K562 (cell line): ENCODE data around the gene KRTAP1-3. TPM values are rescaled to one million over a fixed set of nuclear protein-coding genes. Genes with fewer than 3 reads are reported as not detected.
"Not testable (repeated sequence)": the region's sequence is repeated elsewhere in the genome, so short reads cannot be mapped to it uniquely, and the experiment has no call there.

Experiments used
- ATAC-seq: fragments of 200-7000 bp; cut with Tn5 transposase; 3 replicates; pipeline ENCODE4 v1.9.1; 2020; ENCODE audit warnings: moderate library complexity
- BruUV-seq: library from RNA; stranded (reverse); fragments of 400-500 nt; replicated peaks from 2 replicates; lab custom pipeline; 2021; lab: Mats Ljungman, UMichigan
- CTCF ChIA-PET: fragments of 300-600 bp; formaldehyde crosslinking; extraction: SDS; loops from one replicate; lab custom pipeline; 2021; ENCODE audit warnings: low intra/inter-chr PET ratio; lab: Yijun Ruan, JAX
- POLR2A ChIA-PET: fragments of 300-600, 350-650 bp; sonication (Branson Sonifier 250); formaldehyde crosslinking; extraction: SDS; loops from one replicate; lab custom pipeline; 2021; ENCODE audit warnings: antibody characterized with exemption, inconsistent platforms; lab: Yijun Ruan, JAX
- DNase-seq, 4 experiments: peaks; one replicate each; pipeline versions ENCODE4 v3.0.0 to v3.0.0-alpha.2; 2011 to 2018; ENCODE audit warnings: low spot score in 3 of 4, mixed read lengths in 3 of 4; ENCODE audit errors: extremely low read depth in 1 of 4
- FAIRE-seq: peaks from 2 replicates; lab custom pipeline; 2011; peaks lifted over from hg19 to GRCh38; lab: Jason Lieb, UNC
- H2AFZ ChIP-seq: 2 replicates; pipeline ENCODE4 v1.6.0; 2011; ENCODE audit warnings: low read depth, low read length, control low read depth, inconsistent platforms
- H3K27ac ChIP-seq: fragments of 200-600 bp; 3 replicates; pipeline ENCODE4 v1.8.0; 2011; ENCODE audit warnings: low read depth, mild to moderate bottlenecking, control low read depth, inconsistent platforms, low read length, moderate library complexity, mixed read lengths; ENCODE audit errors: extremely low read depth
- H3K27me3 ChIP-seq, 2 experiments: fragments of 300-600 bp in 1 of 2; 2 replicates in 1 of 2; 3 replicates in 1 of 2; pipeline versions ENCODE4 v1.6.0 to v1.8.0; 2011; ENCODE audit warnings: inconsistent platforms in 2 of 2, low read length in 2 of 2, mild to moderate bottlenecking in 1 of 2, mixed read lengths in 1 of 2, moderate library complexity in 1 of 2; ENCODE audit not compliant: control insufficient read depth in 2 of 2, insufficient read depth in 2 of 2
- H3K36me3 ChIP-seq: fragments of 300-600 bp; 3 replicates; pipeline ENCODE4 v1.8.0; 2011; ENCODE audit warnings: mild to moderate bottlenecking, low read length, inconsistent platforms; ENCODE audit not compliant: control insufficient read depth, insufficient read depth
- H3K4me1 ChIP-seq, 2 experiments: fragments of 200-600 bp in 1 of 2; replicated peaks in 1 of 2; 2 replicates in 1 of 2; 3 replicates in 1 of 2; pipeline versions ENCODE4 v1.5.1 to v1.8.0; 2011; ENCODE audit warnings: inconsistent platforms in 2 of 2, low read length in 2 of 2, mild to moderate bottlenecking in 1 of 2, mixed read lengths in 1 of 2, moderate library complexity in 1 of 2; ENCODE audit not compliant: control insufficient read depth in 2 of 2, insufficient read depth in 2 of 2
- H3K4me2 ChIP-seq: 2 replicates; pipeline ENCODE4 v1.6.1; 2011; ENCODE audit warnings: low read length, control low read depth, inconsistent platforms, mixed read lengths; ENCODE audit not compliant: insufficient read depth
- H3K4me3 ChIP-seq: fragments of 200-600 bp; sonication (generic), shearing (Covaris generic); 2 replicates; pipeline ENCODE4 v1.5.1; 2016; ENCODE audit warnings: control low read depth, inconsistent platforms
- H3K79me2 ChIP-seq: fragments of 200-600 bp; 3 replicates; pipeline ENCODE4 v1.8.0; 2011; ENCODE audit warnings: low read length, inconsistent platforms; ENCODE audit not compliant: control insufficient read depth, insufficient read depth
- H3K9ac ChIP-seq, 2 experiments: 2 replicates each; pipeline versions ENCODE4 v1.6.0 to v1.6.1; 2011; ENCODE audit warnings: low read depth in 2 of 2, low read length in 2 of 2, control low read depth in 1 of 2, inconsistent platforms in 1 of 2, mild to moderate bottlenecking in 1 of 2, mixed read lengths in 1 of 2; ENCODE audit not compliant: insufficient read depth in 1 of 2
- H3K9me1 ChIP-seq: one replicate; pipeline ENCODE4 v1.6.0; 2011; ENCODE audit warnings: inconsistent platforms, mild to moderate bottlenecking, low read length, moderate library complexity; ENCODE audit not compliant: control insufficient read depth, insufficient read depth
- H3K9me3 ChIP-seq: replicated peaks from 2 replicates; pipeline ENCODE4 v1.5.1; 2011; ENCODE audit warnings: low read depth, low read length, inconsistent platforms; ENCODE audit not compliant: control insufficient read depth, insufficient read depth
- H4K20me1 ChIP-seq: replicated peaks from 2 replicates; pipeline ENCODE4 v1.6.1; 2011; ENCODE audit warnings: low read length, inconsistent platforms, mixed read lengths; ENCODE audit not compliant: control insufficient read depth, insufficient read depth
- DACH1 ChIP-seq: fragments of 450-650 bp; IDR thresholded peaks from 2 replicates; pipeline ENCODE4 v1.6.1; 2018; ENCODE audit not compliant: partially characterized antibody
- RBM25 ChIP-seq: fragments of 200-400 bp; formaldehyde crosslinking; IDR thresholded peaks from 2 replicates; pipeline ENCODE4 v1.6.1; 2018; ENCODE audit warnings: low read length, low read depth, moderate library complexity; ENCODE audit not compliant: severe bottlenecking
- ZNF146 ChIP-seq: IDR thresholded peaks from one replicate; pipeline ENCODE4 v1.6.1; 2018; ENCODE audit warnings: missing compliant biosample characterization; ENCODE audit not compliant: unreplicated experiment
- WGBS: fragments of 100-300 bp; shearing (Covaris generic); methylation state at CpG from one replicate; pipeline ENCODE4 v1.1.6; 2016; ENCODE audit warnings: low coverage, mixed read lengths; ENCODE audit not compliant: insufficient coverage; ENCODE audit errors: missing lambda C conversion rate; 5-methylcytosine and 5-hydroxymethylcytosine counted together
- in situ Hi-C: fragments of 300-500 bp; cut with MboI; formaldehyde crosslinking; loops from 4 replicates; pipeline ENCODE4 v1.15.0; 2018; ENCODE audit warnings: inconsistent platforms, mixed read lengths
- intact Hi-C: fragments of 100-400 bp; cut with micrococcal nuclease; formaldehyde crosslinking; loops from 2 replicates; pipeline ENCODE4 v1.14.2; 2022
- polyA plus RNA-seq, 8 experiments: library from polyadenylated mRNA; depleted of rRNA in 4 of 8; stranded (reverse) in 5 of 8; unstranded in 3 of 8; fragments of >200 nt; fragmentation: Nextera tagmentation in 2 of 8; fragmentation: Illumina TruSeq in 1 of 8; extraction: Ambion mirVana in 2 of 8; extraction: Trizol in 1 of 8; gene quantifications; 2 replicates each; pipeline versions ENCODE4 v1.2.1 to v1.2.3, GENCODE V29; 2011 to 2014; ENCODE audit warnings: inconsistent platforms in 1 of 8, missing spikeins in 1 of 8
- total RNA-seq, 7 experiments: library from RNA; depleted of rRNA in 6 of 7; stranded (reverse); fragments of >200 nt in 6 of 7; fragmentation: Illumina TruSeq in 2 of 7; extraction: Trizol in 2 of 7; gene quantifications; 2 replicates each; pipeline versions ENCODE4 v1.2.1 to v1.2.3, GENCODE V29; 2011 to 2021; ENCODE audit warnings: low replicate concordance in 1 of 7

Gene KRTAP1-3
- total and polyA plus RNA-seq, 9 of the 15 experiments (the other 6 are each of a cell fraction or from before 2014, with no cell fraction given) = not detected

- Histone ChIP-seq H2AFZ (no peak overlapping the region), H3K4me3 (no peak overlapping the region), H3K9me3 (no peaks in the 10 kb centered on the region), H3K27ac (no peak overlapping the region), H3K79me2 (no peaks in the 10 kb centered on the region), H3K27me3 (peaks cover 4 to 5% of the 10 kb centered on the region in 2 experiments; a peak in 4 of 5 replicates), H3K36me3 (no peaks in the 10 kb centered on the region), H4K20me1 (no peaks in the 10 kb centered on the region; the same call in 1 of the 2 replicates), H3K4me1 (no peaks in the 10 kb centered on the region), H3K9ac (no peak overlapping the region), H3K4me2 (no peak overlapping the region), H3K9me1 (no peaks in the 10 kb centered on the region)
- BruUV-seq = no TSS peak
- TF ChIP-seq RBM25 (peak; percentile 71), ZNF146 (peak; percentile 92), DACH1 (no peak)
- POLR2A ChIA-PET = no interaction called here
- 0% methylated on average over 1 of the region's 1 CpG for WGBS
- in situ Hi-C loops = no loop called here
- DNase-seq = no peak
- no peak for FAIRE-seq
- ATAC-seq = no peak
- CTCF ChIA-PET = no interaction called here
- intact Hi-C loops = no loop called here
Observed at GRCh38 chr17:41057547-41057946, 22.9 kb upstream of the KRTAP1-3 start.

GRCh38 chr17:41055130-41055529 lies 20.5 kb upstream of the KRTAP1-3 start, which contains the start of gene KRTAP2-2:
TSS of gene KRTAP2-2 (minus strand) at chr17:41055230. CDS start at chr17:41055211, 19 bp downstream.
- FAIRE-seq, ATAC-seq, H3K4me1 ChIP-seq, H4K20me1 ChIP-seq, H3K9me1 ChIP-seq, H3K4me3 ChIP-seq, H3K27ac ChIP-seq, H2AFZ ChIP-seq, in situ Hi-C loops, H3K79me2 ChIP-seq, BruUV-seq, intact Hi-C loops, H3K36me3 ChIP-seq, CTCF ChIA-PET, H3K9ac ChIP-seq, H3K4me2 ChIP-seq, H3K9me3 ChIP-seq, DNase-seq, H3K27me3 ChIP-seq, POLR2A ChIA-PET: not testable (repeated sequence)
- WGBS = 0% methylated on average over 1 of the region's 6 CpGs

DNA sequence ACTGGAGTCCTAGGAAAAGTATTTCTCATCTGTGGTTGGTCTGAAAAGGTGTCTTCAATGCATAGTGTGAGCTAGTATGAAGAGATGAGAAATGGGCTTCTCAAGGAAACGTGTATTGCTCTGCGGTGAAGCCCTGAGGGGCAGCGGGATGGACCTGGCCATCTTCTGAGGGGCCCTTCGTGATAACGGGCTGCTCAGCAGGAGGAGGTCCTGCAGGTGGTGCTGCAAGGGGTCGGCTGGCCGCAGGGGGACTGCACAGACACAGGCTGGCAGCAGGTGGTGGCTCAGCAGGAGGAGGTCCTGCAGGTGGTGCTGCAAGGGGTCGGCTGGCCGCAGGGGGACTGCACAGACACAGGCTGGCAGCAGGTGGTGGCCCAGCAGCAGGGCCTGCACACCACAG lies 19.9 kb upstream of the KRTAP1-3 start:
- H3K4me1 ChIP-seq, H3K4me3 ChIP-seq, POLR2A ChIA-PET, H3K27ac ChIP-seq, H3K9me1 ChIP-seq, H4K20me1 ChIP-seq, DNase-seq, CTCF ChIA-PET, H3K27me3 ChIP-seq, in situ Hi-C loops, H3K36me3 ChIP-seq, BruUV-seq, H2AFZ ChIP-seq, H3K4me2 ChIP-seq, H3K9me3 ChIP-seq, H3K9ac ChIP-seq, H3K79me2 ChIP-seq, FAIRE-seq, intact Hi-C loops, ATAC-seq: not testable (repeated sequence)
- under 1% methylated on average over 7 of the region's 9 CpGs for WGBS
